Suprapubic skin (tissue), 4 donors: ENCODE results near the gene MYORG. TPM values are rescaled to one million over a fixed set of nuclear protein-coding genes. Genes with fewer than 3 reads are reported as not detected.
"Not testable (repeated sequence)": the region's sequence is repeated elsewhere in the genome, so short reads cannot be mapped to it uniquely, and the experiment has no call there.

Experiments used
- DNase-seq, 2 donors: peaks; one replicate each; pipeline ENCODE4 v3.0.0-alpha.2; 2019; ENCODE audit warnings: low spot score in 2 of 2
- H3K27ac ChIP-seq: fragments of 200-600 bp; sonication (generic); one replicate; pipeline ENCODE4 v1.5.1; 2019
- H3K27me3 ChIP-seq: fragments of 200-600 bp; sonication (generic); one replicate; pipeline ENCODE4 v1.5.1; 2019
- H3K36me3 ChIP-seq: fragments of 200-600 bp; sonication (generic); one replicate; pipeline ENCODE4 v1.5.1; 2019
- H3K4me1 ChIP-seq: fragments of 200-600 bp; sonication (generic); one replicate; pipeline ENCODE4 v1.5.1; 2019
- H3K4me3 ChIP-seq: fragments of 200-600 bp; sonication (generic); one replicate; pipeline ENCODE4 v1.5.1; 2019; ENCODE audit warnings: mild to moderate bottlenecking
- H3K9me3 ChIP-seq: fragments of 200-600 bp; sonication (generic); one replicate; pipeline ENCODE4 v1.5.1; 2019
- CTCF ChIP-seq, 2 donors: fragments of 200-600 bp in 1 of 2; fragments of 450-650 bp in 1 of 2; sonication (generic) in 1 of 2; IDR thresholded peaks; one replicate each; pipeline ENCODE4 v1.5.1; 2016 to 2019; ENCODE audit warnings: antibody characterized with exemption in 2 of 2, mild to moderate bottlenecking in 1 of 2, moderate library complexity in 1 of 2
- EP300 ChIP-seq: sonication (generic); formaldehyde crosslinking; IDR thresholded peaks from one replicate; pipeline ENCODE4 v1.6.1; 2017; ENCODE audit warnings: antibody characterized with exemption
- POLR2A ChIP-seq, 2 donors: fragments of 450-650 bp; IDR thresholded peaks; one replicate each; pipeline ENCODE4 v1.6.1; 2017; ENCODE audit warnings: antibody characterized with exemption in 2 of 2, mild to moderate bottlenecking in 2 of 2, moderate library complexity in 2 of 2
- POLR2AphosphoS5 ChIP-seq, 3 donors: sonication (generic); formaldehyde crosslinking; IDR thresholded peaks; one replicate each; pipeline ENCODE4 v1.6.1; 2017; ENCODE audit warnings: antibody characterized with exemption in 3 of 3
- WGBS: methylation state at CpG from one replicate; pipeline ENCODE4 v1.1.5; 2018; 5-methylcytosine and 5-hydroxymethylcytosine counted together
- total RNA-seq, 4 donors: library from RNA; depleted of rRNA; stranded (reverse); fragments of >200 nt; gene quantifications; one replicate each; pipeline ENCODE4 v1.1.0, GENCODE V29; 2016

MYORG gene
- total RNA-seq, 4 donors from 2014 or later = 5.7 to 8.8 (median 7.3) TPM

DNA sequence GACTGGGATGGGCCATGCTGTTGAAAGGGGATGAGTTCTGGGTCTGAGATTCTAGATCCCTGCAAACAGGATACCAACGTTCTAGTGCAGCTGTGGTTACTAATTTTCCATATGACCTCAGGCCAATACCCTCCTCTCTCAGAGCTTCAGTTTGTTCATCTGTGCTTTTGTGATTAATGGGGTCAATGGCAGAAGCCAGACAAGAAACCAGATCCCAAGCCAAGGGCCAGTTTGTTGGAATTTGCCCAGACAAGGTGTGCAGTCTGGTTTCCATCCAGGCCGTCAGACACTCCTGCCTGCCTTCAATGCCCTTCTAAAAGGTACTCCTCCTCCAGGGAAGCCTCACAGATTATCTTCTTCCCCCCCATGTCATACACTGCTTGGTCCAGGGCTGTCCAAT lies 11.4 kb downstream of the MYORG start:
- H3K27ac ChIP-seq = no peak overlapping the region
- no peak overlapping the region for H3K4me3 ChIP-seq
- no peaks in the 10 kb centered on the region for H3K9me3 ChIP-seq
- DNase-seq = no peak
- H3K36me3 ChIP-seq = no peaks in the 10 kb centered on the region
- peaks cover 4% of the 10 kb centered on the region for H3K4me1 ChIP-seq
- H3K27me3 ChIP-seq = no peaks in the 10 kb centered on the region
- WGBS = 49% methylated on average over 2 of the region's 2 CpGs
- no peak for TF ChIP-seq POLR2AphosphoS5 (IDR thresholded peaks at IDR 0.05)
- TF ChIP-seq POLR2A (IDR thresholded peaks at IDR 0.05) = no peak
- no peak for TF ChIP-seq EP300

- DNase-seq = peak in 1 of 2 donors; percentile 67
- no peak for TF ChIP-seq POLR2AphosphoS5 (IDR thresholded peaks at IDR 0.05)
- TF ChIP-seq POLR2A (IDR thresholded peaks at IDR 0.05) = no peak
- TF ChIP-seq EP300 = no peak
- no peak for TF ChIP-seq CTCF (IDR thresholded peaks at IDR 0.05)
Observed at GRCh38 chr9:34363619-34364351, 12.9 kb downstream of the MYORG start.

DNA sequence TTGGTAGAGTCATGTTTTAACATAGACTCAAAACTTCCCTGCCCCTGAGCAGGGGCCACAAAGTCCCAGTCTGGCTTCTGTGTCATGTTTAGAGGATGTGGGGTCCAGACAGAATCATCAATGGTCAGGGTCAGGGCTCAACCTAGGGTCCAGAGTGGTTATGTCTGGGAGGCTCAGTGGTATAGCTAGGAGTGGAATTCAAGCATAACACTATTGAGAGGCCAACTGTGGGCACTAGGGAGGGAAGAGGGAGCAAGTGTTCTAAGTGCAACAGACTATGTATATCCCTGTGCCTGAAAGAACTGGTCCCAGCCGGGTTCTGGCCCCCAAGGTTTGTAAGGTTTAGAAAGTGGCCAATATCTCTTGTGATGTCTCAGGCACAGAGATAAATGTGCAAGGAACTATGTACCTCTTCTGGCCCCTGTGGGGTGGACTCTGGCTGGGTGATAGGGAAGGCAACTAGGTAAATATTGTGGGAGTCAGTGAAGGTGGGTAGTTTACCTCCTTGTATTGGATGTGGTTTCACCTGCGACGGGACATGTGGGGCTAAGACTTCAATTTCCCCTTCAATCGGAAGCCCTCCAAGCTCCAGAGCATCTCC lies 14.0 kb downstream of the MYORG start:
- Histone ChIP-seq H3K4me1 (no peaks in the 10 kb centered on the region), H3K27me3 (no peaks in the 10 kb centered on the region), H3K36me3 (no peaks in the 10 kb centered on the region), H3K4me3 (no peak overlapping the region), H3K27ac (no peak overlapping the region), H3K9me3 (no peaks in the 10 kb centered on the region)
- 100% methylated on average over 4 of the region's 4 CpGs for WGBS
- no peak for DNase-seq
- TF ChIP-seq POLR2AphosphoS5 (IDR thresholded peaks at IDR 0.05) (no peak), POLR2A (IDR thresholded peaks at IDR 0.05) (no peak), CTCF (IDR thresholded peaks at IDR 0.05) (no peak), EP300 (no peak)

More at GRCh38 chr9:34363619-34364351, 12.9 kb downstream of the MYORG start:
- Histone ChIP-seq H3K36me3 (no peaks in the 10 kb centered on the region), H3K9me3 (no peaks in the 10 kb centered on the region), H3K4me3 (no peak overlapping the region), H3K4me1 (no peaks in the 10 kb centered on the region), H3K27ac (no peak overlapping the region), H3K27me3 (no peaks in the 10 kb centered on the region)
- 68% methylated on average over 13 of the region's 13 CpGs for WGBS

DNA sequence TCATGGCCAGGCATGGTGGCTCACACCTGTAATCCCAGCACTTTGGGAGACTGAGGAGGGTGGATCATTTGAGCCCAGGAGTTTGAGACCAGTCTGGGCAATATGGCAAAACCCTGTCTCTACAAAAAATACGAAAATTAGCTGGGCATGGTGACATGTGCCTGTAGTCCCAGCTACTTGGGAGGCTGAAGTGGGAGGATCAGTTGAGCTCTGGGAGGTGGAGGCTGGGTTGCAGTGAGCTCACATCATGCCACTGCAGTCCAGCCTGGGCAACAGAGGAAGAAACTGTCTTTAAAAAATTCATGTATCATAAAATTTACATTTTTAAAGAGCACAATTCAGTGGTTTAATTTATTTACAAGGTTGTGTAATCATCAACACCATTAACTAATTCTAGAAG lies 23.7 kb downstream of the MYORG start:
- not testable (repeated sequence) for H3K27me3 ChIP-seq, DNase-seq, H3K9me3 ChIP-seq, H3K4me1 ChIP-seq, H3K36me3 ChIP-seq, H3K27ac ChIP-seq, H3K4me3 ChIP-seq
- WGBS = 100% methylated on average over 1 of the region's 1 CpG

GRCh38 chr9:34352122-34352652 lies 24.5 kb downstream of the MYORG start:
- not testable (repeated sequence) for H3K4me3 ChIP-seq, DNase-seq, H3K4me1 ChIP-seq, H3K27me3 ChIP-seq, H3K27ac ChIP-seq, H3K9me3 ChIP-seq, H3K36me3 ChIP-seq
- 89% methylated on average over 7 of the region's 7 CpGs for WGBS

GRCh38 chr9:34349324-34349723 lies 27.4 kb downstream of the MYORG start:
- DNase-seq = no peak
- WGBS = 92% methylated on average over 3 of the region's 3 CpGs
- H3K4me1 ChIP-seq = peaks cover 5% of the 10 kb centered on the region

More at GRCh38 chr9:34349324-34349723, 27.4 kb downstream of the MYORG start:
- Histone ChIP-seq H3K27me3 (no peaks in the 10 kb centered on the region), H3K36me3 (no peaks in the 10 kb centered on the region), H3K27ac (no peak overlapping the region), H3K9me3 (no peaks in the 10 kb centered on the region), H3K4me3 (no peak overlapping the region)
- TF ChIP-seq CTCF (IDR thresholded peaks at IDR 0.05) (no peak), POLR2AphosphoS5 (IDR thresholded peaks at IDR 0.05) (no peak), POLR2A (IDR thresholded peaks at IDR 0.05) (no peak), EP300 (no peak)
